ENCODE data around the gene ONECUT3.

The ONECUT3 gene

DNA sequence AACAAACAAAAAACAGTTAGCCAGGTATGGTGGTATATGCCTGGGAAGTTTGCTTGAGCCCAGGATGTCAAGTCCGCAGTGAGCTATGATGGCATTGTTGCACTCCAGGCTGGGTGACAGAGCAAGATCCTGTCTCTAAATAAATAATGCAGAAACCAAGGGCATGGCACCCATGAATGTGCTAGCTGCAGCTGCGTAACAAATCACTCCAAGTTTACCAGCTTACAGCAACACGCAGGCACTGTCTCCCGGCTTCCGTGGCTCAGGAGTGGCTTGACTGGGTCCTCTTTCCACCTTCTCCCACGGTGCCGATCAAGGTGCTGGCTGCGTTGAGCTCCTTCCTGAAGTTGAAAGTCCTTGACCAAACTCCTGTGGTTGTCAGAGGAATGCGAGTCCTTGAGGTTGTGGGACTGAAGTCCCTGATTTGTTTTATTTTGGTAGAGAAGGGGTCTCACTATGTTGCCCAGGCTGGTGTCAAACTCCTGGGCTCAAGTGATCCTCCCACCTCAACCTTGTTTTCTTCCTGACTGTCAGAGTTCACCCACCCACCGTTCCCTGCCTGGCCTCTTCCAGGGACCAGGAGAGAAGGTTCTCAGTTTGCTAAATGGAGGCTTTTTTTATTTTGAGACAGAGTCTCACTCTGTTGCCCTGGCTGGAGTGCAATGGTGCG is 13.2 kb upstream of the ONECUT3 start:
- no peak for DNase-seq (ENCODE audit: low read depth)

- no peak for DNase-seq (ENCODE audit: low read depth)
Measured at GRCh38 chr19:1742989-1743696, 10.2 kb upstream of the ONECUT3 start.

GRCh38 chr19:1744133-1744665 is 9.1 kb upstream of the ONECUT3 start:
- no peak for DNase-seq (ENCODE audit: low read depth)

DNA sequence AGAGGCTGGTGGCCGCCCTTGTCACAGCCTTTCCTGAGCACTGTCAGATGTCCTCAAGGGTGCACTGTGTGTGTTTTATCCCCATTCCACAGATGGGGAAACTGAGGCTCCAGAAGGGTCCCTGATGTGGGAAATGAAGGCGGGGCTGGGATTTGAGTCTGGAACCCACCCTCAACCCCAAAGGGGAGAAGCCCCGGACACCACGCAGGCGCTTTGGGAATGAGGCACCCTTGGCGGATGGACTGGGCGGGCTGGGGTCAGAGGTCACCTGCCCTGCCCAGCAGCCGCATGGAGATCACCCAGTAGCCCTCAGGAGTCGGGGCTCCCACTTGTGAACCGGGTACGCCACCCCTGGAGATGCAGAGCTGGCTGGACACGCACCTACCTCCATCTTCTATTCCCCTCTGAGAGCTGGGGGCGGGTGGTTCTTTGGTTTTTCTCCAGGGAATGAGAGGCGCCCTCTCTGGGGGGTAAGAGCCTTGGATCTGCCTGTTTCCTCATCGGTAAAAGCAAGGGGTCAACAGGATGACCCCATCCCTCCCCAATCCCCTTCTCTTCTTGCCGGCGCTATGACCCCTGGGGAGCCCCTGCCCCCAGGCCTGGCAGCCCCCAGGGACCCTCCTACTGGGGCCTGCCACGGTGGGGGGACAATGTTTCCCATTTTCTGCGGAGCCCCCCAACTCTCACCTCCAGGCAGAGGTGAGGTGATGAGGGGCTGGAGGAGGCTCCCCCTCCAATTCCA is 8.3 kb upstream of the ONECUT3 start:
- no peak for DNase-seq (ENCODE audit: low read depth)

DNA sequence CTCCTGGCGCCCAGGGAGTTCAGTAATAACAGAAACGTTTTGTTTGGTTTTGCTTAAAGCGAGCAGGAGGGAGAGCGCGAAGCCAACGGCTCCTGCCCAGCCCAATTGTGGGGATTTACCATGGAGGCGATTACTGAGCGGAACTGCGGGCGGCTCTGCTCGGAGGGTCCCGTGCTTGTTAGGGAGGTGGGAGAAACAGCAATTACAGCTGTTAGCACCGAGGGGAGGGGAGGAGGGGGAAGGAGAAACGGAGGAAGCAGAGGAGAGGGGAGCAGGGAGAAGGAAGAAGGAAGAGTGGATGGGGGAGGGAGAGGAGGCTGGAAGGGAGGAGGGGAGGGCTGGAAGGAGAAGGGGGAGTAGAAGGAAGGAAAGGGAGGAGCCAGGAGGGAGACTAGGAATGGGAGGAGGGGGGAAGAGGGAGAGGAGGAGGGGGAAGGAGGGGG is 7.7 kb upstream of the ONECUT3 start:
- no peak for DNase-seq (ENCODE audit: low read depth)

DNA sequence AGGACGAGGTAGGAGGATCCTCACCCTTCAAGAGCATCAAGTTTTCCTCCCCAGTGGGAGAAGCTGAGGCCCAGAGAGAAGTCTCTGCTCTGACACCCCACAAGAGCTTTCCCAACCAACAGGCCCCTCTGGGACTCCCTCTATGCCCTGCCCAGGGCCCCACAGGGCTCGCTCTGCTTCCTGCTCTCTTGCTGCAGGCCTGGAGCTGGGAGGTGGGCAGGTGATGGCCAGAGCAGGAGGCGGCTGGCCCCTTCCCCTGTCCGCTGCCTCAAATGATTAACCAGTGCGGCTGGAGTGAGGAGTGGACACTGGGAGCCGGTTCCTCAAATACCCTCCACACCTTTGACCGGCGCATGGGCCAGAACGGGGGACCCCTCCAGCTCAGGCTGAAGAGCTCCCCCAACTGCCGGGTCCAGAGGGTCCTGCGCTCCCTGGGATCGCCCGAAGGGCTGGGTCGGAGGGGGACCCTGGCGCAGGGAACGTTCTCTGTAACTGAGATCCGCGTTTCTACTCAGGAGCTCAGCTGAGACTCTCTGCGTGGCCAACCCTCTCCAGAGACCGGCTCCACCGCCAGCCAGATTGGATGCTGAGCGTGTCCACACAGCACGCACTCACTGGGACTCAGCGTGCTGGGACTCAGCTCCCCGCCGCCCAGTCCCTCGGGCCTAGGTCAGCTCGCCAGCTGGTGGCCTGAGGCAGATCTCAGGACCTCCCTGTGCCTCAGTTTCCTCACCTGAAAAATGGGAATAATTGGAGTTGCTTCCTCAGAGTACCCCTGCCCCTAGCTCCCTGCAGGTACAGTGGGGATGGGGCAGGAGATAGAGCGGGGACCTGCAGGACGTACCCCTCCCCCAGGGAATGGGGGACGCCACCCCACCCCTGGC is 6.7 kb upstream of the ONECUT3 start:
- DNase-seq (ENCODE audit: low read depth) = no peak

DNA sequence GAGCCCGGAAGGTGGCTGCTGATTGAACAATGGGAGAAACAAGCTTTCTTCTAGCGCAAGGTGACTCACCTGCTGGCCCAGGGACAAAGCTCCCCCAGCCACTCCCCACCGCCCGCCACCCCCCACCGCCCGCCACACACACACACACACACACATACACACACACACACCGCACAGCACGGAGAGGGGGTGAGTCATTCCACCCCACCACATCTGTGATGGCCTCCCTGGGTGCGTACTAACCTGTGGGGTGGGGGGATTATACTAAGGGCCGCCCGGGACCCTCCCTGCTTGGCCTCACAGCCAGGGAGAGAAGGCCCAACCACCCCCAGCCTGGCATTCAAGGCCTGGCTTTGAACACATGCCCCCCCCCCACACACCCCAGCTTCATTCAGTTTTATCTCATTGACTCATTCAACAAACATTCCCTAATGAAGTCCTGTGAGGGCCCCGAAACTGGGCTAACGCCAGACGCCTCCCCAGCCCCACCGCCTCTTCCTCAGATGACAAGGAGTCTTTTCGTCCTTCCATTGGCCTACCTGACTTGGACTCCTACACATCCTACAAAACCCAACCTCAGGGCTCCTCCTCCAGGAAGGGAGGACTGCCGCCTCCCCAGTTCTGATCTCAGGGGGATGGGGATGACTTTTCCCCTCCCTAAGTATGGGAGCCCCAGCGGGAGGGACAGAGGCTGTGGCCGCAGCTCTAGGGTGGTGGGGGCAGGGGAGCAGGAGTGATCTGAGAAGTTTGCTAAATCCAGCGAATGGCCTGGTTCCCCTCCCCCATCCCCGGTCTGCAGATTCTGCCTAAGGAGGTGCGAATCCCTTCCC is 5.8 kb upstream of the ONECUT3 start:
- no peak for DNase-seq (ENCODE audit: low read depth)

GRCh38 chr19:1748115-1748872 is 5.0 kb upstream of the ONECUT3 start:
- no peak for DNase-seq (ENCODE audit: low read depth)

GRCh38 chr19:1748873-1749341 is 4.4 kb upstream of the ONECUT3 start:
- no peak for DNase-seq (ENCODE audit: low read depth)

- DNase-seq (ENCODE audit: low read depth) = no peak
Measured at GRCh38 chr19:1749373-1750342, 3.6 kb upstream of the ONECUT3 start.

DNA sequence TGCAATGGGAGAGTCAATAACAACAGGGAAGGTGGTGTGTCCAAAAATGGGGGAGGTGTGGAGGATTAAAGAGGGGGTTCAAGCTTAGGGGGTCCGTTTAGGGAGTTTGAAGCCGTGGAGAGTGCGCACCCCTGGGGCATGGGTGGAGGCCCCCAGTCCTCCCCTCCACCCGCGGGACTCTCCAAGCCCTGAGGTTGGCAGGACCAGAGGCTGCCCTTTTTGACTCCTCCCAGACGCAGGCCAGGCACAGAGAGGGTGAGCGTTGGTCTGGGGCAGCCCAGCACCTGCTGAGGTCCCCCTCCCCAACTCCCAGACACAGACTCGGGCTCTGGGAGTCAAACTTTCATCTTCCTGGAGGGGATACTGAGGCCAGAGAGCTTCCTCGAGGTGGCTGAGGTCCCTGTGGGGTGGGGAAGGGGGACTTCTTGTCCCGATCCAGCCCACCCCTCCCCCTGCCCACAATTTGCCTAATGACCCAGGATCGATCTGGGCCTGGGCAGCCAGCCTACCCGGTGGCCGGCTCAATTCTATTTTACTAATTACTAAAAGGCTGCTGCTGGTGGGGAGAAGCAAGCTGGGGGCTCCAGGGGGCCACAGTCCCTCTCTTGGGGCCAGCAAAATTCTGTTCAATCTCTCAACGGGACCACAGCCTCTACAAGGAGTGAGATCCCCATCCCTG is 2.8 kb upstream of the ONECUT3 start:
- no peak for DNase-seq (ENCODE audit: low read depth)

DNA sequence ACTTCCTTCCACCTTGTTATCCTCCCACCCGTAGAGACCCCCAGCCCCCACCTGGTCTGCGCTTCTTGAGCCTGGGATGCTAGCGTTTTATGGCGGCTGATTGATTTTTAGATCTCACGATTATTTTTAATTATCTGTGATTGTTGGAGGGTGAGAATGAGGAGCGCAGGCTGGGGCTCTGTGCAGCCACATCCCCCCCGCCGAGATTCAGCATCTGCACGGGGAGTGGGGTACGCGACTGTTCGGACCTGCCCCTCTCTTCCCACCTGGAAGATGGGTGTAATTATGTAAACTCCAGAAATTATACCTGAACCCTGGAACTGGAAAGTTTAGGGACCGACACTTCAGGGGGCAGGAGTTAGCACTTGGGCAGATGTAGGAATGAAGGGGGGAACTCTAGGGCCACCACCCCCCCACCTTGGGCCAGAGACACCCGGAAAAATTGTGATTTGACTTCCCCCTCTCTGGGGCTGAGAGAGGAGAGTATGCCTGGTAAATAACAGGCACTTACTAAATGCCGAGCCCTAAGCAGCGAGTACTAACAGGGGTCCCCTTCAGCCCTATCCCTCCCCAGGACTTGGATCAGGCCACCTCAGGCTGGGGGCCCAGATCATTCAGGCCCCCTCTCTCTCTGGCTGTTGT is 1.8 kb upstream of the ONECUT3 start:
- DNase-seq (ENCODE audit: low read depth) = no peak

- DNase-seq (ENCODE audit: low read depth) = no peak
Measured at GRCh38 chr19:1752009-1752756, 1.1 kb upstream of the ONECUT3 start.

- DNase-seq (ENCODE audit: low read depth) = no peak
Measured at GRCh38 chr19:1754018-1754635, 821 bp downstream of the ONECUT3 start.

DNA sequence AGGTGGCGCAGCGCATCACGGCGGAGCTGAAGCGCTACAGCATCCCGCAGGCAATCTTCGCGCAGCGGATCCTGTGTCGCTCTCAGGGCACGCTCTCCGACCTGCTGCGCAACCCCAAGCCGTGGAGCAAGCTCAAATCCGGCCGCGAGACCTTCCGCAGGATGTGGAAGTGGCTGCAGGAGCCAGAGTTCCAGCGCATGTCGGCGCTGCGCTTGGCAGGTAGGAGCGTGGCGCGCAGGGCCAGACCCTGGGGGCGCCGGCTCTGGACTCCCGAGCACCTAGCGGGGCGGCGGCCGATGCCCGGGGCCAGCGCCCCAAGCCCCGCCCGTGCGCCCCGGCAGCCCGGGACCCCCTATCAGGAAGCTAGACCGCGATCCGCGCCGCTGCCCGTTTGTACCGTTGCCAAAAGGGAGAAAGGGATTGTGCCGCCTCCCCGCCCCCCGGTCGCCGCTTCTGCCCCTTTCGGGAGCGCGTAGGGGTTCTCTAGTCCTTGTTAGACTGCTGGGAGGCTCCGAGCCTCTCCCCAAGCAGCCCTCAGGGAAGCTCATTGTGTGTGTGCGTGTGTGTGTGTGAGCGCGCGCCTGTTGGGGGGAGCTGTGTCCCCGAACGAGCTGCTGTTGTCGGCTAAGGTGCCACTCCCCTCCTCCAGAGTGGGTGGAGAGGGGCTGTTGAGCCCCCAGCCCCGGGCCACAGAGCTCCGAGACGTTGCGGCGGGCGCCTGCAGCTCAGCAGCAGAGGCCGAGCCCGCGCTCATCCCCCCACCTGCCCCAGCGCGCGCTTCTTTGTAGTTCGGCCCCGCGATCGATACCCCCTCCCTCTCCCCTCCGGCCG is 1.5 kb downstream of the ONECUT3 start:
- DNase-seq (ENCODE audit: low read depth) = no peak

All from stromal cell of bone marrow (primary cell).